GM12864 (cell line): Measurements from ENCODE around the gene UBXN11.

ENCODE experiments used
- DNase-seq: peaks from one replicate; pipeline ENCODE4 v3.0.0-alpha.2; 2011; ENCODE audit warnings: low read depth
- H3K4me3 ChIP-seq: 2 replicates; pipeline ENCODE4 v1.5.1; 2011; ENCODE audit warnings: mild to moderate bottlenecking, low read depth, low read length, control low read depth
- CTCF ChIP-seq: IDR thresholded peaks from 2 replicates; pipeline ENCODE4 v1.5.1; 2011; ENCODE audit warnings: low read depth, mild to moderate bottlenecking, moderate library complexity, low read length, control low read depth, inconsistent platforms; ENCODE audit errors: missing control alignments

UBXN11 gene

GRCh38 chr1:26323382-26323781 lies 16.9 kb upstream of the UBXN11 start:
- no peak for TF ChIP-seq CTCF
- DNase-seq: no peak
- H3K4me3 ChIP-seq: no peak overlapping the region

GRCh38 chr1:26322042-26322331 lies 15.6 kb upstream of the UBXN11 start:
- no peak for TF ChIP-seq CTCF
- no peak for DNase-seq
- no peak overlapping the region for H3K4me3 ChIP-seq

- TF ChIP-seq CTCF: peak; percentile 89
- H3K4me3 ChIP-seq: no peak overlapping the region; the same call in 1 of the 2 replicates
- no peak for DNase-seq
Measured at GRCh38 chr1:26321315-26322041, 15.0 kb upstream of the UBXN11 start.

GRCh38 chr1:26320896-26321295 lies 14.5 kb upstream of the UBXN11 start:
- DNase-seq: no peak
- no peak for TF ChIP-seq CTCF
- no peak overlapping the region; the same call in 1 of the 2 replicates for H3K4me3 ChIP-seq

- no peak for DNase-seq
- TF ChIP-seq CTCF: no peak
- peak overlapping the region; percentile 60 for H3K4me3 ChIP-seq
Measured at GRCh38 chr1:26318338-26319064, 12.1 kb upstream of the UBXN11 start.

GRCh38 chr1:26317612-26318337 lies 11.3 kb upstream of the UBXN11 start, which contains the start of gene CD52:
Gene CD52 (plus strand): TSS chr1:26317958. CDS start chr1:26318018, 60 bp downstream.
- no peak for TF ChIP-seq CTCF
- peak within 1 kb of the TSS; percentile 60 for H3K4me3 ChIP-seq
- DNase-seq: peak; percentile 87
